Spleen (tissue), 11 donors: ENCODE data around the gene SLC35F6. TPM values are rescaled to one million over a fixed set of nuclear protein-coding genes. Genes with fewer than 3 reads are reported as not detected.

Source experiments
- DNase-seq: peaks from one replicate; pipeline ENCODE4 v3.0.0-alpha.2; 2020
- H3K27ac ChIP-seq, 8 donors: fragments of 200-600 bp; sonication (generic) in 7 of 8; 1 replicate in 4 of 8; 2 replicates in 4 of 8; pipeline versions ENCODE4 v1.5.0 to v1.8.0; 2016 to 2021; ENCODE audit warnings: inconsistent platforms in 4 of 8, mild to moderate bottlenecking in 4 of 8, moderate library complexity in 1 of 8
- H3K27me3 ChIP-seq, 7 donors: fragments of 200-600 bp; sonication (generic) in 6 of 7; replicated peaks in 1 of 7; 1 replicate in 4 of 7; 2 replicates in 3 of 7; pipeline versions ENCODE4 v1.5.0 to v1.8.0; 2016 to 2021; ENCODE audit warnings: inconsistent platforms in 3 of 7, mild to moderate bottlenecking in 1 of 7
- H3K36me3 ChIP-seq, 6 donors: fragments of 200-600 bp; sonication (generic) in 5 of 6; 1 replicate in 4 of 6; 2 replicates in 2 of 6; pipeline versions ENCODE4 v1.5.0 to v1.8.0; 2016 to 2021; ENCODE audit warnings: inconsistent platforms in 2 of 6
- H3K4me1 ChIP-seq, 6 donors: fragments of 200-600 bp; sonication (generic) in 5 of 6; 1 replicate in 3 of 6; 2 replicates in 3 of 6; pipeline versions ENCODE4 v1.5.0 to v1.8.0; 2016 to 2021; ENCODE audit warnings: inconsistent platforms in 3 of 6
- H3K4me3 ChIP-seq, 8 donors: fragments of 200-600 bp; sonication (generic) in 7 of 8; 1 replicate in 4 of 8; 2 replicates in 4 of 8; pipeline versions ENCODE4 v1.5.0 to v1.8.0; 2016 to 2021; ENCODE audit warnings: inconsistent platforms in 4 of 8, mild to moderate bottlenecking in 4 of 8, moderate library complexity in 2 of 8
- H3K9me3 ChIP-seq, 8 donors: fragments of 200-600 bp; sonication (generic) in 7 of 8; 1 replicate in 4 of 8; 2 replicates in 4 of 8; pipeline versions ENCODE4 v1.5.0 to v1.8.0; 2016 to 2021; ENCODE audit warnings: inconsistent platforms in 4 of 8
- CTCF ChIP-seq, 11 experiments: fragments of 200-600 bp in 7 of 11; fragments of 450-650 bp in 4 of 11; sonication (generic) in 4 of 11; IDR thresholded peaks in 8 of 11; conservative IDR thresholded peaks in 3 of 11; 1 replicate in 7 of 11; 2 replicates in 4 of 11; pipeline versions ENCODE4 v1.4.0 to v1.8.0; 2016 to 2021; ENCODE audit warnings: antibody characterized with exemption in 11 of 11, inconsistent platforms in 4 of 11, mild to moderate bottlenecking in 1 of 11
- POLR2A ChIP-seq, 3 donors: fragments of 450-650 bp; IDR thresholded peaks; one replicate each; pipeline ENCODE4 v1.5.1; 2017; ENCODE audit warnings: antibody characterized with exemption in 3 of 3, mild to moderate bottlenecking in 1 of 3
- POLR2AphosphoS5 ChIP-seq, 3 donors: sonication (generic); formaldehyde crosslinking; IDR thresholded peaks; one replicate each; pipeline ENCODE4 v1.5.1; 2017; ENCODE audit warnings: antibody characterized with exemption in 3 of 3
- WGBS, 5 donors: extraction: QIAGEN DNeasy Blood & Tissue Kit in 3 of 5; methylation state at CpG; one replicate each; pipeline versions ENCODE4 v1.1.5 to v1.1.7; 2013 to 2018; 5-methylcytosine and 5-hydroxymethylcytosine counted together
- intact Hi-C: fragments of 100-400 bp; cut with DNase I; formaldehyde crosslinking; loops from one replicate; pipeline ENCODE4 v1.15.0; 2023; ENCODE audit warnings: low total_unique reads
- polyA plus RNA-seq, 3 donors: library from polyadenylated mRNA; stranded (reverse); fragments of 200-250 nt; gene quantifications; one replicate each; pipeline ENCODE4 v1.2.1, GENCODE V29; 2013
- total RNA-seq, 7 donors: library from RNA; depleted of rRNA in 3 of 7; stranded (reverse); fragments of >200 nt in 3 of 7; fragmentation: NEBNext Ultra II Directional in 4 of 7; extraction: Animal tissue kit (Norgen Biotek cat#: 25700) in 4 of 7; gene quantifications; one replicate each; pipeline versions ENCODE4 v1.1.0 to v1.2.1, GENCODE V29; 2016 to 2021
- donor health status: healthy with polysubstance abuse.
- donor health status: DM: no; HTN: no; CAD: no; lungs with moderate emphysema.
- donor health status: DM: no; HTN: no; CAD: no.
- donor health status: Bipolar disorder and iron deficiency.
- donor health status: healthy.
- donor health status: DM: no; HTN: no; CAD: no.
- donor health status: DM: yes; HTN: yes; CAD: no.

Gene SLC35F6
- total and polyA plus RNA-seq, 10 donors = 5.3 to 50.2 (median 30.1) TPM

GRCh38 chr2:26721115-26722032 is 42.7 kb upstream of the SLC35F6 start:
- TF ChIP-seq CTCF (IDR thresholded peaks at IDR 0.05 in 8 of 11, conservative IDR thresholded peaks at IDR 0.05 in 3 of 11) = no peak
- no peak for TF ChIP-seq POLR2A (IDR thresholded peaks at IDR 0.05)
- TF ChIP-seq POLR2AphosphoS5 (IDR thresholded peaks at IDR 0.05) = no peak
- peak overlapping the region in 7 of 8 donors; percentile 4 to 83 (median 68) for H3K27ac ChIP-seq

GRCh38 chr2:26722328-26722727 is 41.8 kb upstream of the SLC35F6 start:
- WGBS, 5 donors = 74 to 97% (median 89%) methylated on average over 1 of the region's 1 CpG

More at GRCh38 chr2:26721115-26722032, 42.7 kb upstream of the SLC35F6 start:
- DNase-seq = no peak
- WGBS, 5 donors = 81 to 86% (median 84%) methylated on average over 12 of the region's 12 CpGs
- H3K9me3 ChIP-seq = no peaks in the 10 kb centered on the region
- H3K27me3 ChIP-seq = no peaks in the 10 kb centered on the region
- peaks cover 0 to 60% (median 31%) of the 10 kb centered on the region in 6 donors for H3K4me1 ChIP-seq
- H3K4me3 ChIP-seq = no peak overlapping the region
- intact Hi-C loops = no loop called here
- no peaks in the 10 kb centered on the region for H3K36me3 ChIP-seq

GRCh38 chr2:26722911-26723310 is 41.2 kb upstream of the SLC35F6 start:
- no peaks in the 10 kb centered on the region for H3K36me3 ChIP-seq
- peaks cover 0 to 10% (median under 1%) of the 10 kb centered on the region in 7 donors for H3K27me3 ChIP-seq
- no peak overlapping the region for H3K4me3 ChIP-seq
- peak overlapping the region; percentile 19 to 83 (median 71) for H3K27ac ChIP-seq
- intact Hi-C loops = no loop called here
- H3K4me1 ChIP-seq = peaks cover 0 to 61% (median 32%) of the 10 kb centered on the region in 6 donors
- DNase-seq = no peak
- no peaks in the 10 kb centered on the region for H3K9me3 ChIP-seq
- peak in 1 of 3 donors; percentile 29 for TF ChIP-seq POLR2AphosphoS5 (IDR thresholded peaks at IDR 0.05)
- no peak for TF ChIP-seq POLR2A (IDR thresholded peaks at IDR 0.05)
- no peak for TF ChIP-seq CTCF (IDR thresholded peaks at IDR 0.05 in 8 of 11, conservative IDR thresholded peaks at IDR 0.05 in 3 of 11)
- WGBS, 5 donors = 67 to 96% (median 82%) methylated on average over 1 of the region's 1 CpG

More at GRCh38 chr2:26722328-26722727, 41.8 kb upstream of the SLC35F6 start:
- Histone ChIP-seq H3K4me1 (peaks cover 0 to 60% (median 31%) of the 10 kb centered on the region in 6 donors), H3K27me3 (peaks cover 0 to 4% (median 0%) of the 10 kb centered on the region in 7 donors), H3K27ac (peak overlapping the region in 6 of 8 donors; percentile 49 to 83 (median 77)), H3K36me3 (no peaks in the 10 kb centered on the region), H3K9me3 (no peaks in the 10 kb centered on the region), H3K4me3 (no peak overlapping the region)
- DNase-seq = no peak
- intact Hi-C loops = no loop called here
- TF ChIP-seq POLR2AphosphoS5 (IDR thresholded peaks at IDR 0.05) = no peak
- no peak for TF ChIP-seq CTCF (IDR thresholded peaks at IDR 0.05 in 8 of 11, conservative IDR thresholded peaks at IDR 0.05 in 3 of 11)
- no peak for TF ChIP-seq POLR2A (IDR thresholded peaks at IDR 0.05)

- H3K27ac ChIP-seq = peak overlapping the region in 7 of 8 donors; percentile 49 to 83 (median 73)
- WGBS, 5 donors = 71 to 86% (median 83%) methylated on average over 3 of the region's 3 CpGs
- TF ChIP-seq POLR2A (IDR thresholded peaks at IDR 0.05) = no peak
- TF ChIP-seq POLR2AphosphoS5 (IDR thresholded peaks at IDR 0.05) = no peak
- no peak for TF ChIP-seq CTCF (IDR thresholded peaks at IDR 0.05 in 8 of 11, conservative IDR thresholded peaks at IDR 0.05 in 3 of 11)
- H3K27me3 ChIP-seq = peaks cover 0 to 15% (median 4%) of the 10 kb centered on the region in 7 donors
- intact Hi-C loops = no loop called here
- DNase-seq = no peak
- no peaks in the 10 kb centered on the region for H3K9me3 ChIP-seq
- peaks cover 0 to 67% (median 35%) of the 10 kb centered on the region in 6 donors for H3K4me1 ChIP-seq
- H3K4me3 ChIP-seq = no peak overlapping the region
- H3K36me3 ChIP-seq = no peaks in the 10 kb centered on the region
These were observed 40.6 kb upstream of the SLC35F6 start for GRCh38 chr2:26723475-26723874.
